Subcutaneous abdominal adipose tissue (tissue), 5 donors: ENCODE data around the gene NOD1.
"Not testable (repeated sequence)": the region's sequence is repeated elsewhere in the genome, so short reads cannot be mapped to it uniquely, and the experiment has no call there.

Source experiments
- H3K27ac ChIP-seq: one replicate; pipeline ENCODE4 v1.7.0; 2013; ENCODE audit warnings: low read depth, mild to moderate bottlenecking, inconsistent platforms, low read length, moderate library complexity
- H3K27me3 ChIP-seq, 5 donors: one replicate each; pipeline ENCODE4 v1.7.0; 2013; ENCODE audit warnings: low read length in 5 of 5, inconsistent platforms in 1 of 5; ENCODE audit not compliant: control insufficient read depth in 5 of 5, insufficient read depth in 4 of 5
- H3K36me3 ChIP-seq, 5 donors: one replicate each; pipeline ENCODE4 v1.7.0; 2013; ENCODE audit warnings: low read length in 5 of 5; ENCODE audit not compliant: control insufficient read depth in 5 of 5, insufficient read depth in 5 of 5
- H3K4me1 ChIP-seq, 5 donors: one replicate each; pipeline ENCODE4 v1.7.0; 2013; ENCODE audit warnings: low read length in 5 of 5, mild to moderate bottlenecking in 3 of 5, moderate library complexity in 1 of 5; ENCODE audit not compliant: control insufficient read depth in 5 of 5, insufficient read depth in 5 of 5
- H3K4me3 ChIP-seq, 5 donors: one replicate each; pipeline ENCODE4 v1.7.0; 2013; ENCODE audit warnings: low read length in 5 of 5, low read depth in 1 of 5
- H3K9ac ChIP-seq, 5 donors: one replicate each; pipeline ENCODE4 v1.7.0; 2013; ENCODE audit warnings: low read length in 5 of 5, mild to moderate bottlenecking in 4 of 5, moderate library complexity in 3 of 5
- H3K9me3 ChIP-seq, 5 donors: one replicate each; pipeline ENCODE4 v1.7.0; 2013; ENCODE audit warnings: low read length in 5 of 5; ENCODE audit not compliant: control insufficient read depth in 5 of 5
- donor health status: healthy.
- donor health status: healthy.
- donor health status: healthy.
- donor health status: healthy.
- donor health status: healthy.

The NOD1 gene

DNA sequence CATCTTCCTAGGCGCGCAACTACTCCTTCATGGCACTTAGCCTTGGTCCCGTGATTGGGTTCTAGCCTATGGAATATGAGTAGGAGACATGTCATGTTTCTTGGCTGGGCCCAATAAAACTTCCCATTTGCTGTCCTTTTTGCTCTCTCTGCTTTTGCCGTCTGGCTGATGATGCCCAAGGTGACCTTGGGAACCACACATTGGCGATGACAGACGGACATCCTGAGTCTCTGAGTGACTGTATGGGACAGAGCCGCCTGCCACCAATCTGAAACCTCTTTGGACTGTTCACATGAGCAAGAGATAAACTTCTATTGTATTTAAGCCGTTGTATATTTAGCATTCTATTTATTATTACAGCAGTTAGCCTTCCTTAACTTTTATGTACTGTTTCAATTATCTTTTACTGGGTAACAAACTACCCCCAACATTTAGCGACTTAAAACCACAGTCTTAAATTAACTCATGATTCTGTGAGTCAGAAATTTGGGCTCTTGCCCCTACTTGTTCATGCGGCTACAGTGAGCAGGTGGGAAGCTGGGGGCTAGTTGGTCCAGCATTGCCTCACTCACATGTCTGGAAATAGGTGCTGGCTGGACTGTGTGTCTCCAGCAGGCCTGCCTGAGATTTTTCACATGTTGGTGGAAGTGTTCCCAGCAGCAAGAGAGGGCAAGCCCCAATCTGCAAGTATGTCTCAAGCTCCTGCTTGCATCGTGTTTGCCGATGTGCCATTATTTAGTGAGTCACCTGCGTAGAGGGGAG, 71.7 kb downstream of the NOD1 start:
- no peaks in the 10 kb centered on the region for H3K27me3 ChIP-seq
- H3K9ac ChIP-seq: no peak overlapping the region
- peaks cover 0 to 4% (median 0%) of the 10 kb centered on the region in 5 donors for H3K4me1 ChIP-seq
- no peak overlapping the region for H3K4me3 ChIP-seq
- peaks cover 0 to 4% (median 2%) of the 10 kb centered on the region in 5 donors for H3K36me3 ChIP-seq
- H3K27ac ChIP-seq: no peak overlapping the region
- no peaks in the 10 kb centered on the region for H3K9me3 ChIP-seq

GRCh38 chr7:30405179-30405578, 73.4 kb downstream of the NOD1 start:
- H3K27me3 ChIP-seq: no peaks in the 10 kb centered on the region
- H3K36me3 ChIP-seq: peaks cover 0 to 4% (median 2%) of the 10 kb centered on the region in 5 donors
- no peak overlapping the region for H3K27ac ChIP-seq
- H3K9me3 ChIP-seq: no peaks in the 10 kb centered on the region
- H3K4me3 ChIP-seq: no peak overlapping the region
- H3K9ac ChIP-seq: no peak overlapping the region
- H3K4me1 ChIP-seq: no peaks in the 10 kb centered on the region

DNA sequence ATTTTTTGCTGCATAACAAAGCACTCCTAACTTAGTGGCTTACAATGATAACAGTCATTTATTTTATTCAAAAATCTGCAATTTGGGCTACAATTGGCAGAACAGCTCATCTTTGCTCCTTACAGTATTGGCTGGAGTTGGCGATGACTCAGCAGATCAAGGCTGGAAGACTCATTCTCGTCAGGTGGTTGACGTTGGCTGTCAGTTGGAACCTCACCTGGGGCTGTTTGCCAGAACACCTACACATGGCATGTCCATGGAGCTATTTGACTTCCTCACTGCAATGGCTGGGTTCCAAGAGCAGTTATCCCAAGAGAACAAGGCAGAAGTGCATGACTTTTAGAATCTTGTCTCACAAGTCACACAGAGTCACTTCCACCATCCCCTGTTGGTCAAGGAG, 75.1 kb downstream of the NOD1 start:
- no peak overlapping the region for H3K27ac ChIP-seq
- peaks cover 0 to 4% (median 2%) of the 10 kb centered on the region in 5 donors for H3K36me3 ChIP-seq
- no peaks in the 10 kb centered on the region for H3K9me3 ChIP-seq
- no peak overlapping the region for H3K4me3 ChIP-seq
- no peaks in the 10 kb centered on the region for H3K4me1 ChIP-seq
- H3K27me3 ChIP-seq: no peaks in the 10 kb centered on the region
- H3K9ac ChIP-seq: no peak overlapping the region

DNA sequence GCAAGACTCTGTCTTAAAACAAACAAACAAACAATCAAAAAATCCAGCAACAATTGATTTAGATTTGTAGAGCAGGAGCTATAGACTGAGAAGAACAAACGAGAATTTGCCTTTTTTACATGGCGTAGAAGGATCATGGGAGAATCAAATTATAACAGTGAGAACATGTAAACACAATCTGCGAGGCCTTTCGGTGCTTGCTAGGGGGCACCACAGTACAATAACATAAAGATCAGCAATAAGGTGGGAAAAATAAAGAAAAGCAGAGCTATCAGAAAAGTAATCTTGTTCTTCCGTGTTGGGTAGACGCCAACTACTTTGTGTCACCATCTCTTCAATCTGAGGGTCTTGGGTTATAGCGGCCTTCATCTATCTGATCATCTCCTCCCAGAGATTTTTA, 82.2 kb downstream of the NOD1 start:
- Histone ChIP-seq H3K27ac (no peak overlapping the region), H3K4me1 (no peaks in the 10 kb centered on the region), H3K9me3 (no peaks in the 10 kb centered on the region), H3K9ac (no peak overlapping the region), H3K36me3 (no peaks in the 10 kb centered on the region), H3K27me3 (no peaks in the 10 kb centered on the region), H3K4me3 (no peak overlapping the region)

- Histone ChIP-seq H3K4me1 (no peaks in the 10 kb centered on the region), H3K9ac (no peak overlapping the region), H3K27me3 (no peaks in the 10 kb centered on the region), H3K36me3 (no peaks in the 10 kb centered on the region), H3K4me3 (no peak overlapping the region), H3K27ac (no peak overlapping the region), H3K9me3 (no peaks in the 10 kb centered on the region)
Observed at GRCh38 chr7:30395676-30396075, 82.9 kb downstream of the NOD1 start.

DNA sequence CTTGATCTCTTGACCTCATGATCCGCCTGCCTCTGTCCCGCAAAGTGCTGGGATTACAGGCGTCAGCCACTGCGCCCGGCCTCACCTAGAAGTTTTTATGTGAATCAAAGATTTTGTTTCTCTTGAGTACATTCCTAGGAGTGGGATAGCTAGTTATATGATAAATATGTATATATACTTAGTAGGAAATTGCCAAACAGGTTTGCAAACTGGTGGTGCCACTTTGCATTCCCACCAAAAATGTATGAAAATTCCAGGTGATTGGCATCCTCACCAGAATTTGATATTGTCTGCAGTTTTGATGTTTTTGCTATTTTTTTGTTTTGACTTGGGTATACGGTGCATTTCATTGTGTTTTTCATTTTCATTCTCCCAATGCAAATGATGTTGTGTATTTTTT, 86.8 kb downstream of the NOD1 start:
- Histone ChIP-seq H3K27ac (no peak overlapping the region), H3K36me3 (peaks cover 0 to 4% (median 0%) of the 10 kb centered on the region in 5 donors), H3K9me3 (no peaks in the 10 kb centered on the region), H3K4me1 (peaks cover 0 to 6% (median 0%) of the 10 kb centered on the region in 5 donors), H3K4me3 (no peak overlapping the region), H3K9ac (no peak overlapping the region), H3K27me3 (no peaks in the 10 kb centered on the region)

DNA sequence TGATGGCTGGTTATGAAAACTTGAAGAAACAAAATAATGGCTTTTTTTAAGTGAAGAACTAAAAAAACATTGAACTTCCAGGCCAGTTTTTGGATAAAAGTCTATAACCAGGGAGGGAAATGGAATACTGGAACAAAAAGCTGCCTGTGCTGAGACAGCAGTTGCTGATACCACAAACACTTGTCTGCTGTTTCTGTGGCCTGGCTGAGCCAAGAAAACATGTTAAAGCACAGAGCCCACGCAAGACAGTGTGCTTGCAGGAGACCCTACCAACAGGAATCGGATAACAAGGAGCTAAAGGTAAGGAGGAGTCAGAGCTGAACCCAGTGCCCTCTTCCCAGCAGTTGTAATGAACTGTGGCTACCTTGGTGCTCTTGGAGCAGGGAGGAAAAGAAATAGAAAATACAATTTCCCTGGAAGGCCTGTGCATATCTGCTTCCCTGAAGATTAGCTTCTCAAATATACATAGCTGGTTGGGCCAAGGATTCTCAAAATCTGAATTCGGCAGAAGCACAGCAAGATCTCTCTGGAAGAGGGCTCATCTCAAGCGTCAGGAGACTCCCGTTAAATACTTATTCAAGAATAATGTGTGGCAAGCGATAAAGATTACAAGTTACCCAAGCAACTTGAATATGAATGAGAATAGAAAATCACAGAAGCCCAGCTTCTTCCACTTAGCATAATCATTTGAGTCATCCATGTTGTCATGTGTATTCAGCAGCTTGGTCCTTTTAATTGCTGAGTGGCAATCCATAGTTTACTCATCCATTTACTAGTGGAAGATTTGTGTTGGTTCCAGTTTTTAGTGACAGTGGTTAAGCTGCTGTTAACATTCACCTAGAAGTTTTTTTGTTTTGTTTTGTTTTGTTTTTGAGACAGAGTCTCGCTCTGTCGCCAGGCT, 87.6 kb downstream of the NOD1 start:
- Histone ChIP-seq H3K27me3 (no peaks in the 10 kb centered on the region), H3K9ac (no peak overlapping the region), H3K4me1 (peaks cover 0 to 6% (median 0%) of the 10 kb centered on the region in 5 donors), H3K9me3 (no peaks in the 10 kb centered on the region), H3K36me3 (peaks cover 0 to 4% (median 0%) of the 10 kb centered on the region in 5 donors), H3K27ac (no peak overlapping the region), H3K4me3 (no peak overlapping the region)

GRCh38 chr7:30389791-30390190, 88.8 kb downstream of the NOD1 start:
- no peak overlapping the region for H3K9ac ChIP-seq
- H3K9me3 ChIP-seq: no peaks in the 10 kb centered on the region
- peaks cover 0 to 6% (median 0%) of the 10 kb centered on the region in 5 donors for H3K4me1 ChIP-seq
- no peak overlapping the region for H3K27ac ChIP-seq
- no peaks in the 10 kb centered on the region for H3K27me3 ChIP-seq
- H3K4me3 ChIP-seq: no peak overlapping the region
- peaks cover 0 to 4% (median 0%) of the 10 kb centered on the region in 5 donors for H3K36me3 ChIP-seq

DNA sequence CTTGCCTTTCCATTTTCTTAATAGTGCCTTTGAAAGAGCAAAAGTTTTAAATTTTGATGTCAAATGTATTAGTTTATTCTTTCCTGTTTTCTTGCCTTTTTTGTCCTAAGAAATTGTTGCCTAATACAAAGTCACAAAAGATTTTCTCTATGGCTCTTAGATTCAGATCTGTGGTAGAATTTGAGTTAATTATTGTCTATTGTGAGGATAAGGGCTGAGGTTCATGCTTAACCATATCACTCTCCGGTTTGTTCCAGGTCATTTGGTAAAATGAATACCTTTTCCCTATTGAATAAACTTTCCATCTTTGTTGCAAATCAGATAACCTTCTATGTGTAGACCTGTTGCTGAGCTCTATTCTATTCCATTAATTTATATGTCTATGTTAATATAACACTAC, 96.0 kb downstream of the NOD1 start:
- peaks cover 0 to 10% (median 8%) of the 10 kb centered on the region in 5 donors for H3K4me1 ChIP-seq
- H3K27ac ChIP-seq: no peak overlapping the region
- H3K9ac ChIP-seq: no peak overlapping the region
- H3K9me3 ChIP-seq: peaks cover 0 to 3% (median 0%) of the 10 kb centered on the region in 5 donors
- H3K36me3 ChIP-seq: no peaks in the 10 kb centered on the region
- H3K4me3 ChIP-seq: no peak overlapping the region
- H3K27me3 ChIP-seq: no peaks in the 10 kb centered on the region

- H3K9me3 ChIP-seq, H3K9ac ChIP-seq, H3K36me3 ChIP-seq, H3K27ac ChIP-seq, H3K27me3 ChIP-seq, H3K4me3 ChIP-seq: not testable (repeated sequence)
- H3K4me1 ChIP-seq: peaks cover 0 to 10% (median 8%) of the 10 kb centered on the region in 5 donors
Observed at GRCh38 chr7:30380824-30381223, 97.8 kb downstream of the NOD1 start.
